ENCODE results near the gene JARID2.

The JARID2 gene

GRCh38 chr6:15477746-15478145 lies 231.9 kb downstream of the JARID2 start:
- no peak for DNase-seq

GRCh38 chr6:15479761-15480160 lies 233.9 kb downstream of the JARID2 start:
- DNase-seq = no peak

DNA sequence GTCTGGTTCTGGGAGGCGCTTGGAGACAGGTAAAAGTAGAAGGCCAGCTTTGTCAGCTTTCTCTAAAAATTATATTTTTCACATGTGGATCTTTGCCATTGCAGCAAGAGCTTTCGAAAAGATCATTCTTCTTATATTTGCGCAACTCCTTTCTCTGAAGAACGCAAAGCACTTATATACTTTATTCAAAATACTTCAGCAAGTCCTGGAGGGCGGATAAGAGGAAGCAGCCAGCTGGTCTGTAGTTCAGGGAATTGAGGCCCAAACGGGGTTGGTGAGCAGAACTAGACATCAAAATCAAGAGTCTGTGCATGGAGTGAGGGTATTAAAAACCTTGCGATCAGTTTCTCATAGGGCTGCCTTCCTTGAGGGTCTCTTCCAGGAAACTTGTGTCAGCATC lies 234.7 kb downstream of the JARID2 start:
- DNase-seq = no peak

DNA sequence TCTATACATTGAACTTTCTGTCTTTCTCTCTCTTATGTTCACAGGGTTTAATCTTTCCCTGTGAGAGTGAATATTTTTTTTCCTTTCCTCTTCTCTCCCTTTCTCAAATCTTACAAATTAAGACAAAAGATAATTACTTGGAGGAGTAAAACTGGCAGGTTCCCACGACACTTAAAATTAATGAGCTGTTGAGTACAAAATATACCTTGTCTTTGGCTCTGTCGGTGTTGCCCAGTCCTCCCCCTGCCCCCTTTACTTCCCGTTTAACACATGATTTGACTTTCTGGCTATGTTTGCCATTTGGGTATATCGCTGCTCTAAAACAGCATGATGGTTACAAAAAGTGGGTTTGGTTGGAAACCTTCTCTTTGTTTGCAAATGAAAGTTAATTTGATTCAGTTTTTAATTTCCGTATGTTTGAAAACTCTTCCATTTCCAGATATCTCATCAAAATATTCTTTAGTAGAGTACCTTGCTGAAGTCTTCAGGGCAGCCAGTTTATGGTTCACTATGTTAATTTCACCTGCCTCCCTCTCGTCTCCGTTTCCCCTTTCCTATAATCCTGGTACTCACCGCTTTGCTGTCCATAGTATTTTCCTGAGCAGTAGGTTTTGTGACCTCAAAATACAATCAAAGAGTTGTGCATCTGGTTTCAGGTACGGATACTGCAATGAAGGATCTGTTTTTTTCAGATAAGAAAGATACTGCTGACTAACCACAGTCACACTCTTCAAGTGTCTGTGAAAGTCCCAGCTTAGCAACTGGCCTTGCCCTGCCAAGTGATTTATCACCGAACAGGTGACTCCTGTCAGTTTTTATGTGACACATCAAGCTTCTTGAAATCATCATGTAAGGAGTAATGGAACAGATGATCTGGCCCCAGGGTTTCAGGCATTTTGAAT lies 235.8 kb downstream of the JARID2 start:
- no peak for DNase-seq

DNA sequence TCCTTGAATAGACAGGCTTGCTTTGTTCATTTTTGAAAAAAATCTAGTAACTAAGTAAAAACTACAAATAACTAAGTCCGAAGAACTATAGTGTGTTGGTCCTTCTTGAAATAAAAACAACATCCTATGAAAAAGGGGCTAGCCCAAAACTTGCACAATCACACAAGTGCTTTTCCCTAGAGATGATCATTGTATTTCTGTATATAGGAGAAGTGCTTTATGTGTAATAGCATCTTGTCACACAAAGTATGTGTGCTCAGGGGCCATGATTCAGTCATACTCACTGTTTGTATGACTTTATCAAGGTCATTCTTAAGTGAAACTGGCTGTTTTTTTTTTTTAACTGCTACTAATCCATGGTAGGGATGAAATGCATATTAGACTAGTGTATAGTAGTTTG lies 237.2 kb downstream of the JARID2 start:
- DNase-seq = no peak

- no peak for DNase-seq
Observed at GRCh38 chr6:15484140-15484539, 238.3 kb downstream of the JARID2 start.

GRCh38 chr6:15484821-15485220 lies 239.0 kb downstream of the JARID2 start:
- DNase-seq = no peak

GRCh38 chr6:15485936-15486335 lies 240.1 kb downstream of the JARID2 start:
- no peak for DNase-seq

DNA sequence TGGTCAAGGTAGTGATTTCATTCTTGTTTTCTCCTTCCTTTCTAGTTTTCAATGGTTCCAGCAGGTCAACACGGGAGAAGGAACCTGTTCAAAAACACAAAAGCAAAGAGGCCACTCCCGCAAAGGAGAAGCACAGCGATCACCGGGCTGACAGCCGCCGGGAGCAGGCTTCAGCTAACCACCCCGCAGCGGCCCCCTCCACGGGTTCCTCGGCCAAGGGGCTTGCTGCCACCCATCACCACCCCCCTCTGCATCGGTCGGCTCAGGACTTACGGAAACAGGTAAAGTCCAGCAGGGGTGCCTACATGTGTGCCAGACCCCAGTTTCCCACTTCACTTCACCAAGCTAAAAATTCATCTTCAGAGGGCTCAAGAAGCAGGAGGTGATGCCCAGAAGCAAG lies 241.4 kb downstream of the JARID2 start:
- no peak for DNase-seq

DNA sequence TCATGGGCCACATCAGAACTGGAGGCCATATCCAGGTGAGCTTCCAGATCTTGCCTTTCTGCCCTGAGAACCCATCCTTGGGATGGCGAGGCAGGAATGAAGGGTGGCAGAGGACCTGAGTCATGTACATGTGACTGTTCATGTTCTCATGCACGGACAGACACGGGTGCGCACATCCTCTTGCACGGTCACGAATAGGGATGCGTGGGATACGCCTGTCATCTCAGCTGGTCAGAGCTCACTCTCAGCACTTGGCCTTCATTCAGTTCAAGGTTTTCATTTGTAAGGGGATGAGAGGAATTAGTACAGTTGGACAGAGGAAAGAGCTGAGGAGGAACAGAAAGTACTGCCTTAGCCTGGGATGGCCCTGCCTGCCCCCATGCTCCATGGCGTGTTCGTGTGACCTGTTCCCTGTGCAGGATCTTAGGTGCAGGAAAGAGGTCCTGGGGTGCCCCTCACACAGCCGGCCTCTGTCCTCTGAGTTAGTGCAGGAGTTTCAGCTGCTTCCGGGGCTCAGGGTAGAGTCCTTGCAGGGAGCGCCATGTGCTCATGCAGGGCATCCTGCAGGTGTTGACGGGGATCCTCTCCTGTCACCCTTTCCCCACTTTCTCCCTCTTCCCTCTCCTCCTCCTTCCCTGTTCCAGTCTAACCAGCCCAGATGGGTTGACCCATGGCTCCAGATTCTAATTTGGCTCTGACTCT lies 243.5 kb downstream of the JARID2 start:
- no peak for DNase-seq

DNA sequence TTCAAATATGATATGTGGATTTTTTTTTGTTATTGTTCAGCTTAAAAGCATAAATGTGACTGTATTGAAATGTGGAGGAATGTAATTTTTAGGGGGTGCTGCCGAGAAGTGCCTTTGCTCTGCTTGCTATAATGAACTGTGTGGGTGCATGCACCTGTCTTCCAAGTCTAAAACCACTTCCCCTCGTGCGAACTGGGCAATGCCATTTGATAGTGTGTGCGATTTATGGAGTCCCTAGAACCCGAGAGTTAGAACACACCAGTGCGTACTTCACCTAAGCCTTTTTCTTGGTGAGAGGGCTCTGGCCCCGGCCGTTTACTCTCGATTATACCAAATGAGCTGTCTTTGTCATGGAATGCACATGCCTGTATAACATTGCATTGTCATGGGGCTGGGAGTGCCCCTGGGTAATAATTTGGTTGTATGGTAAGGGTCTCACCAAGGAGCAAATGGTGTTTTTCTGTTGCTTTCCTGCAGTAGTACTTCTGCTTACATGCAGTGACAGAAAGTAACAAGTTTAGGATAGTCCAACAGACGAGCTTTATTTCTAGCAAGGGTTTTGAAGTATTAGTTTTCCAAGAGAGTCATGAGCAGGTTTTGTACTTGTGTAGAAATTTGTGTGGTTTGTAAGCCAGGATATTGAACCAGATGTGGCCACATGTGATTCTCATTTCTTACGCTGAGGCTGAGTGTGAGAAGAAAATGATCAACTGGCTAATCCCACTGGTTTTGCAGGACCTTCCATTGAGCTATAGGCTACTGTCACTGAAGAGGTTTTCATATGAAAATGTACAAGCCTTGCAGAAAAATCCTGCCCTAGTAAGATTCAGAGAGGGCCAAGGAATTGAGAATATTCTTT lies 244.6 kb downstream of the JARID2 start:
- no peak for DNase-seq

- DNase-seq = peak; percentile 41
Observed at GRCh38 chr6:15491255-15491985, 245.6 kb downstream of the JARID2 start.

- no peak for DNase-seq
Observed at GRCh38 chr6:15491986-15492269, 246.1 kb downstream of the JARID2 start.

DNA sequence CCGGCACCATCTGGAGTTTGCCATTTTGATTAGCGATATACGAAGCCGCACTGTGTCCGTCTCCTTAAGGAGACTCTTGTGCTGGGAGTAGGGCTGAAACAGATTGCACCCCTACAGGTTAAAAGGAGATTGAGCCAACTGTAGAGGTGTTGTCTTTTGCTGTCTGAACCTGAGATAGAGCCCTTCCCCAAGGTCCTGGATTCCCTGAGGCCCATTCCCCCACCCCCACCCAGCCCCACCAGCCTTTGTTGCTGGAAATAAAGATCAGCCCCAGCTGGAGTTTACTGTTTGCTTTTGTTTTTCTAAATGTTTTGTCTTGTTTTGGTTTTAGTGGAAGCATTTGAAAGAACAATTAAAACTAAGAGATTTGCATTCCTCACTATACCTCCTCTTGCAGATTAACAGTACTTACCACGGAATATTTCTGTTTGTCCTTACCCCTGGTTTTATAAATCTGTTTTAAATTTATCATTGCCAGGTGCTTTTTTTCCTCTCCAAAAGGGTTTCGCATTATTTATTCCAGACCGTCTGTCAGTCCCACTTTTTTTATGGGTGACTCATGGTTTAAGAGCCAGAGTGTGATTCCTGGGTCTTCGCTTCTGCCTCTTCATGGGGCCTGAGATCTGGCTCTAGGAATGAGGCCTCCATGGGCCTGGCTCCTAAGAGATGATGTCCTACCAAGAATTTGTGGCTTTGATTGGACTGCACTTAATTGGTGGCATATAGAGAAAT lies 247.7 kb downstream of the JARID2 start:
- DNase-seq = no peak

DNA sequence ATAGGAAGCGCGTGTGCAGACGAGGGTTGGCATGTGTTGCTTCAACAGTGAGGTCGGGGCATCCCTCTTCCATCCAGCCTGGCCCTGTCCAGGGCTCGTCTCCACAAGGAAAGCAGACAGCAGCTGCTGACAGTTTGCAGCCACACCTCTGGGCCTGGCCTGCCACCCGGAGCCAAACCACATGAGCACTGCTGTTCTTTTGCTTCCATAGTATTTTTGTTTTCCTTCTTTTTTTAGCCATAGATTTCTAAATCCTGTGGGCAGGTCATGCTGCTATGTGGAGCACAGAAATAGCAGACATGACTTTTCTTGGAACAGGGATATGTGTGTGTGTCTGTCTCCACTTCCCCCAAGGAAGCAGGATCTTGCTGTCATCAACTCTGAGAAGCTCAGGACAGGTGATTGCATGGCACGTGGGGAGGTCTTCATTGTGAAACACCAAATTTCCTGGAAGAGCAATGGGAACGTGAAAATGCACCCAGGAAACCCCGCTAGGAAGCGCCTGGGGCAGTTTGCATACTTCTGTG lies 249.6 kb downstream of the JARID2 start:
- DNase-seq = no peak

DNA sequence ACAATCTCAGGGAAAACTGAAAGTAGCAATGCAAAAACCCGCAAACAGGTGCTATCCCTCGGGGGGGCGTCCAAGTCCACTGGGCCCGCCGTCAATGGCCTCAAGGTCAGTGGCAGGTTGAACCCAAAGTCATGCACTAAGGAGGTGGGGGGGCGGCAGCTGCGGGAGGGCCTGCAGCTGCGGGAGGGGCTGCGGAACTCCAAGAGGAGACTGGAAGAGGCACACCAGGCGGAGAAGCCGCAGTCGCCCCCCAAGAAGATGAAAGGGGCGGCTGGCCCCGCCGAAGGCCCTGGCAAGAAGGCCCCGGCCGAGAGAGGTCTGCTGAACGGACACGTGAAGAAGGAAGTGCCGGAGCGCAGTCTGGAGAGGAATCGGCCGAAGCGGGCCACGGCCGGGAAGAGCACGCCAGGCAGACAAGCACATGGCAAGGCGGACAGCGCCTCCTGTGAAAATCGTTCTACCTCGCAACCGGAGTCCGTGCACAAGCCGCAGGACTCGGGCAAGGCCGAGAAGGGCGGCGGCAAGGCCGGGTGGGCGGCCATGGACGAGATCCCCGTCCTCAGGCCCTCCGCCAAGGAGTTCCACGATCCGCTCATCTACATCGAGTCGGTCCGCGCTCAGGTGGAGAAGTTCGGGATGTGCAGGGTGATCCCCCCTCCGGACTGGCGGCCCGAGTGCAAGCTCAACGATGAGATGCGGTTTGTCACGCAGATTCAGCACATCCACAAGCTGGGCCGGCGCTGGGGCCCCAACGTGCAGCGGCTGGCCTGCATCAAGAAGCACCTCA lies 250.7 kb downstream of the JARID2 start:
- no peak for DNase-seq

- DNase-seq = no peak
Observed at GRCh38 chr6:15498640-15499039, 252.8 kb downstream of the JARID2 start.

DNA sequence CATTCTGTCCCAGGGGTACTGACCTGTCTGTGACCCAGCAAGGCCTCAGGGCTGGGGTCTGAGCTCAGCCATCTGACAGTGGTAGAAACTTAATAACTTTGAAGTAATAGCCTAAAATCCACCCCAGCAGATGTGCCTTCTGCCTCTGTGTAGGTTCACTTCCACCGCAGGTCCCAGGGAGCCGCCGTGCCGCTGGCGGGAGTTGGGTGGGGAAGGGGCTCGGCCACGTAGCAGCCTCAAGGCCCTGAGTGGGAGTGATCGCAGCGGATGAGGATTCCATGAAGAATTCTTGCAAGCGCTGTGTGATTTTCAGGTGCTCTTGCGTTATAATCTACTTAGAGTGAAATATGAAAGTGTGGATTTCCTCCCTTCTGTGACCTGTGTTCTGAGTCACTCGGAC lies 253.3 kb downstream of the JARID2 start:
- no peak for DNase-seq

DNA sequence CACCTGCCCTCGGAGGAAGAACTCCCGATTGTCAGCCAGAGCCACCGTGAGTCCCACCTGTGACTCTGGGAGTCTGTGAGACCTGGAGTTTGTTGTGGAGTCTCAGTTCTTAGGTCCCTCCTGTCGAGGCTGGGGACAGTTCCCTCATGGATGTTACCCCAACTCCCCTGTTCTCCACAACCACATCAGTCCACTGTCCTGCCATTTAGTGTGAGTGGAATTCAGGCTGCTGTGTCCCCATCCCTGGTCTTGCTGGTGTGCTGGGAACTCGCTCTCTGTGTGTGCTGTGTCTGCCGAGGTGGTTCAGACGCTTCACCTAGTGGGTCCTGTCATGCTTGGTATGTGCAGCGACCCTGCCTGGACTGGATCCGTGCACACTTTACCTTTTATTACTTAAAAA lies 253.7 kb downstream of the JARID2 start:
- DNase-seq = no peak

GRCh38 chr6:15500078-15500740 lies 254.3 kb downstream of the JARID2 start:
- no peak for DNase-seq
